A549 (cell line): Measurements from ENCODE around the gene IVD.

Experiments used
- TF ChIP-seq, protein P1 (sequence below): fragments of 150-350 bp; IDR thresholded peaks from 2 replicates; pipeline ENCODE4 v1.6.1; 2014; ENCODE audit warnings: low read depth, mild to moderate bottlenecking, low read length
- TF ChIP-seq, protein P2 (sequence below): IDR thresholded peaks from 2 replicates; pipeline ENCODE4 v1.6.1; 2012; ENCODE audit warnings: low read depth, borderline replicate concordance
- TF ChIP-seq, protein P3 (sequence below): IDR thresholded peaks from 2 replicates; pipeline ENCODE4 v1.6.1; 2012

GRCh38 chr15:40469776-40470390 is 64.3 kb downstream of the IVD start:
- TF ChIP-seq, protein P1, sequence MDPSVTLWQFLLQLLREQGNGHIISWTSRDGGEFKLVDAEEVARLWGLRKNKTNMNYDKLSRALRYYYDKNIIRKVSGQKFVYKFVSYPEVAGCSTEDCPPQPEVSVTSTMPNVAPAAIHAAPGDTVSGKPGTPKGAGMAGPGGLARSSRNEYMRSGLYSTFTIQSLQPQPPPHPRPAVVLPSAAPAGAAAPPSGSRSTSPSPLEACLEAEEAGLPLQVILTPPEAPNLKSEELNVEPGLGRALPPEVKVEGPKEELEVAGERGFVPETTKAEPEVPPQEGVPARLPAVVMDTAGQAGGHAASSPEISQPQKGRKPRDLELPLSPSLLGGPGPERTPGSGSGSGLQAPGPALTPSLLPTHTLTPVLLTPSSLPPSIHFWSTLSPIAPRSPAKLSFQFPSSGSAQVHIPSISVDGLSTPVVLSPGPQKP = no peak
- TF ChIP-seq, protein P2, sequence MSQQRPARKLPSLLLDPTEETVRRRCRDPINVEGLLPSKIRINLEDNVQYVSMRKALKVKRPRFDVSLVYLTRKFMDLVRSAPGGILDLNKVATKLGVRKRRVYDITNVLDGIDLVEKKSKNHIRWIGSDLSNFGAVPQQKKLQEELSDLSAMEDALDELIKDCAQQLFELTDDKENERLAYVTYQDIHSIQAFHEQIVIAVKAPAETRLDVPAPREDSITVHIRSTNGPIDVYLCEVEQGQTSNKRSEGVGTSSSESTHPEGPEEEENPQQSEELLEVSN = no peak
- TF ChIP-seq, protein P3, sequence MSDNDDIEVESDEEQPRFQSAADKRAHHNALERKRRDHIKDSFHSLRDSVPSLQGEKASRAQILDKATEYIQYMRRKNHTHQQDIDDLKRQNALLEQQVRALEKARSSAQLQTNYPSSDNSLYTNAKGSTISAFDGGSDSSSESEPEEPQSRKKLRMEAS = no peak
